ENCODE measurements around the gene NANOG. TPM values are rescaled to one million over a fixed set of nuclear protein-coding genes. Genes with fewer than 3 reads are reported as not detected.
"Not testable (repeated sequence)": the region's sequence is repeated elsewhere in the genome, so short reads cannot be mapped to it uniquely, and the experiment has no call there.

The NANOG gene
- total RNA-seq, 2 donors from 2014 or later, result not detected

DNA sequence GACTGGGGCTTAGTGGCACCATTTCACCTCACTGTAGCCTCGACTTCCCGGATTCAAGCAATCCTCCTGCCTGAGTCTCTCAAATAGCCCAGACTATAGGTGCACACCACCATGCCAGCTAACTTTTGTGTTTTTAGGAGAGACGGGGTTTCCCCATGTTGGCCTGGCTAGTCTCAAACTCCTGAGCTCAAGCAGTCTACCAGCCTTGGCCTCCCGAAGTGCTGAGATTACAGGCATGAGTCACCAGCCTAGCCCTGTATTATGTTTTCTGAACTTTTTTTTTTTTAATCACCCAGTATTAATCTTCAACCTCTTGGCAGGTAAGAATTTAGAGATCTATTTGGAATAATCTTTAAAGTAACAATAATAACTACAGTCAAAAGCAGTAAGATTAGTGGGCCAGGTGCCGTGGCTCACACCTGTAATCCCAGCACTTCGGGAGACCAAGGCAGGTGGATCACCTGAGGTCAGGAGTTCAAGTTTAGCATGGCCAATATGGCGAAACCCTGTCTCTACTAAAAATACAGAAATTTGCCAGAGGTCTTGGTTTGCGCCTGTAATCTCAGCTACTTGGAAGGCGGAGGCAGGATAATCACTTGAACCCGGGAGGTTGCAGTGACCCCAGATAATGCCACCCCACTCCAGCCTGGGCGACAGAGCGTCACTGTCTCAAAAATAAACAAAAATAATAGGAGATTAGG is 8.6 kb downstream of the NANOG start:
- ATAC-seq, result peak in 1 of 2 donors; percentile 35
- intact Hi-C loops (cut with DNase I), result no loop called here
- no peak for DNase-seq

DNA sequence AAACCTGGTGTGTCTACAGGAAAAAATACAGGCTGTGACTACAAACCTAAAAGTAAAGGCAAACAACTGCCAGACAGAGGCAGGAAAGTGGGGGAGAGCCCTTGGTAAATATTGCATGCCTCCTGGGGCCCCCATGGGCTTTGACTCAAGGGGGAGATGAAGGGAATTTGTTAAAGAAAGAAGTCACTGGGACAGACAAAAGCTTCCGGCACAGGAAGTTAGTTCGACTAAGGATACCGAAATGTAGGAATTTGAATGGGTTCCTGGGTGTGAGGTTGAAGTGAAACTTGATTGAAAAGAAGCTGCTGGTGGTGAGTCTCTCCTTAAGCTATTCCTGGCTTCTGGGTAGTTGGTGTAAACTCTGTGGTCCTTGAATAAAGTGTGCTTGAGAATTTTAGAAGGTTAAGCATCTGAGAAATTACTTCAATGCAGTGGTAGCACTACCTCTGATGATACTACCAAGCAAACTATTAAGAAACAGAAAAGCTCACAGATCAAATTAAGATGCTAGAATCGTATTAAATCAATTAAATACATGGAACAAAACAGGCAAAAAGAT is 9.6 kb downstream of the NANOG start:
- DNase-seq; ATAC-seq; intact Hi-C loops (cut with DNase I): not testable (repeated sequence)

DNA sequence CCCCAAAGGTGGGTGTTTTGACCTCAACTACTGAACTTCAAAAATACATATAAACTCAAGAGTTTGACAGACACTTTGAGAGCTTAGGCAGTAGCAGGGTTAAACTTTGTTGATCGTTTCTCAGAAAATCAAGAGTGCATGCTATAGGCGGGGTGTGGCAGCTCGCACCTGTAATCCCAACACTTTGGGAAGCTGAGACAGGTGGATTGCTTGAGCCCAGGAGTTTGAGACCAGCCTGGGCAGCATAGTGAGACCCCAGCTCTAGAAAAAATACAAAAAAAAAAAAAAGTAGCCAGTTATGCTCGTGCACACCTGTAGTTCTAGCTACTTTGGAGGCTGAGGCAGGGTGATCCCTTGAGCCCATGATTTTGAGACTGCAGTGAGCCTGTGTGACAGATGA is 12.3 kb downstream of the NANOG start:
- intact Hi-C loops (cut with DNase I), result loop anchor here in 1 of 2 donors (10.0 kb wide), 1 partner anchor 577 kb away; no protein-coding TSS in a partner anchor
- ATAC-seq (no peak), DNase-seq (no peak)

- intact Hi-C loops (cut with DNase I), result loop anchor here in 1 of 2 donors (5.0 to 10.0 kb wide), 2 partner anchors 129 to 582 kb away; no protein-coding TSS in a partner anchor
- not testable (repeated sequence) for DNase-seq, ATAC-seq
Observed at GRCh38 chr12:7806319-7806718, 17.1 kb downstream of the NANOG start.

- intact Hi-C loops (cut with DNase I), result loop anchor here in 1 of 2 donors (5.0 to 10.0 kb wide), 2 partner anchors 130 to 582 kb away; no protein-coding TSS in a partner anchor
- ATAC-seq, result peak; percentile 57 to 70
Observed at GRCh38 chr12:7806863-7807487, 17.8 kb downstream of the NANOG start.

DNA sequence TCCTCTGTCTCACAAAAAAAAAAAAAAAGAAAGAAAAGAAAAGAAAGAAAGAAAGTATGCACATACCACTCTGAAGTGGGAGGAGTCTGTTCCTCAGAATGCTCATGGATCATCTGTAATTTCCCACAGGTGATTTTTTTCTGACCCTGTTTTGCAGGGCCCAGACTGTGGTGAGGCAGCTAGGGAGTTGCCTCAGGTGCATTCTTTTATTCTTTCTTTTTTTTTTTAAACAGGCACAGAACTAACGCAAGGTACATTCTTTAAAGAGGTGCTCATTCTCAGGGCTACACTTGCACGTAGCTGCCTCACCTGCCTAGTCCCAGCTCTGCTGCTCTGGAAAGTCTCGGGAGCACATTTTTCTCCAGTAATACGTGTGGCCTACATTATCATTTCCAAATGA is 36.6 kb downstream of the NANOG start:
- intact Hi-C loops (cut with DNase I); DNase-seq; ATAC-seq: not testable (repeated sequence)

More at GRCh38 chr12:7806863-7807487, 17.8 kb downstream of the NANOG start:
- peak; percentile 66 for DNase-seq

- intact Hi-C loops (cut with DNase I); ATAC-seq; DNase-seq: not testable (repeated sequence)
Observed at GRCh38 chr12:7829737-7830136, 40.5 kb downstream of the NANOG start.

DNA sequence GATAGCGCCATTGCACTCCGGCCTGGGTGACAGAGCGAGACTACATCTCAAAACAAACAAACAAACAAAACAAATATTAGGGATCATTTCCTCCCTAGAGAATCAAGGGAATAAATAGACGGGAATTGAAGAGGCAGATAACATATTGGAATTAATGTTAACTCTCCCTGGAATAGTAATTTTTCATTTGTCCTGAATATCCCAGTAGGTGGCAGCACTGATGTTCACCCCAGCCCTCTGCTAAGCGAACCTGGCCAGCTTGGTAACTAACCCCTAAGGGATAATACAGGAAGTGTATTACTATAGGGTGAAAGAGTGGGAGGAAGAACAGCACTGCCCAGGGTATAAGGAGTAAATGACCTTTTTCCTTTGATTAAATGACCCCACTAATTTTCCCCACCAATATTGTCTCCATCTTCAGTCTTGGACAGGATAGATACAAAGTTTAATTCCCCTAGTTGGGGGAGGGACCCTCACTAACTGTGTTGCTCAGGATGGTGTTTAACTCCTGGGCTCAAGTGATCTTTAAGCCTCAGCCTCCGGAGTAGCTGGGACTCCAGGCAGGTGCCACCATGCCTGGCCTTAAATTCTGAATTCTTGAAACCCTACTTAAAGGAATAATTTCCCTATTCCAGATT is 43.0 kb downstream of the NANOG start:
- ATAC-seq (peak in 1 of 2 donors; percentile 64), DNase-seq (no peak)
- intact Hi-C loops (cut with DNase I), result no loop called here

DNA sequence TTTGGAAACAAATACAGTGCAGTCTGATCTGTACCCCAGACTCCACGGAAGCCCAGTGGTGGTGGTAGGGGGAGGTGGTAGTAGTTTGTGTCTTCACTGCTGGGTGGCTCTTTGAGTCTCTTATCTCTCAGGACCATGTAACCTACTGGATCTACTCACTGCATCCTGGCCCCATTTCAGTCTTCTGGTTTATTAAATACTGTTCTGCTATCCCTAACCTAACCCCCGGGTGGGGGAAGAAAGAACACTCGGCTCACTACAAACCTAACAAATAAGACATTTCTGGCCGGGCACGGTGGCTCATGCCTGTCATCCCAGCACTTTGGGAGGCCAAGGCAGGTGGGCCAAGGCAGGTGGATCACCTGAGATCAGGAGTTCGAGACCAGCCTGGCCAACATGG is 44.0 kb downstream of the NANOG start:
- intact Hi-C loops (cut with DNase I); ATAC-seq; DNase-seq: not testable (repeated sequence)

DNA sequence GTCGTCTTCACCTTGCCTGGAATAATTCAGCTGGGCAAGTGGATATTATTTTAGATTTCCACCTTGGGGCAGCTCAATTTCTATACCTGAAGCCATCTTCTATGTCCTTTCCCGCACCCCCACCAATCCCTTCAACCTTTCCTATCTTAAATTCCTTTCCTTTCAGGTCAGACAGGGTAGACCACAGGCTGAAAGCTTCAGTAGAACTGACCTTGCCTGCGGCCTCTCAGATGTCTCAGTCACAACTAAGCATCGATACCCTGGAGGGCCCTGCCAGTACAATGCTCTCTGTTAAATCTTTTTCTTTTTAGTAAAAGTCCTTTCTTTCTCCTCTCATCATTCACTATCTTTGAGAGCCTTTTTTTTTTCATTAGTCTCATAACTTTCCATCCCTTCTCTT is 44.6 kb downstream of the NANOG start:
- DNase-seq (no peak), ATAC-seq (no peak)
- intact Hi-C loops (cut with DNase I), result no loop called here

DNA sequence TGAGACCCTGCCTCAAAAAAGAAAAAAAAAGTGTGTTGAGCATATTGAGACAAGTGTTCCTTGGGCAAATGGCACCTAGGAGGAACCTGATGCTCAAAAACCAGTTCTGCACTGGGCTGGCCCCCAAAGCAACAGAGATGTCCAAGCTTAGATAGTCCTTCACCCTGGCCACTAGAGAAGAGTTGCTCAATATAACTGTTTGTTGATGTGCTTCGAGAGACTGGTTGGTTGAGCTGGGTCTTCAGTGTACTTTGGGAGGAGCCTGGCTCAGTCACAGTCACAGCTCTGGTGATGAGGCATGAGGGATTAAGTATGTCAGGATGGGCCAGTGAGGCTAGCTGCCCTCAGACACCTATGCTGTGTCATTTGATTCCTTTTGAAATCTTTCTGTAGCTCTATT is 45.5 kb downstream of the NANOG start:
- intact Hi-C loops (cut with DNase I), result no loop called here
- DNase-seq, result no peak
- ATAC-seq, result no peak

GRCh38 chr12:7835116-7835515 is 45.9 kb downstream of the NANOG start:
- ATAC-seq (no peak), DNase-seq (no peak)
- intact Hi-C loops (cut with DNase I), result no loop called here

DNA sequence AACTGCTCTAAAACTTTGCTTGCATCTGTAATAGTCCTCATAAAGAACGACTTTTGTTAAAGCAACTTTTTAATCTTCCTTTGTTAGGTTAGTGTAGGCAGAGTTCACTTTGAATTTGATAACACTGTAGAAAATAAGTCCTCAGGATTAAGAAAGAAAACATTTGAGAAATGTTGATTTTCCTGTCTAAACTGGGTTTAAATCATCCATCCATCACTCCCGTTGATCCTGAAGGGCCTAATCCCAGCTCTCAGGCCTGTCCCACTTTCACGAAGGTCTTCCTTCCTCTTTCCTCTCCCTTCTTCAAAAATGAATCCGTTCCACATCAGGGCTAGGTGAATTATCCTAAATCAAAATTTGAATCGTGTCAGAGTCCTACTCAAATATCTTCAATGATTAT is 46.6 kb downstream of the NANOG start:
- DNase-seq (no peak), ATAC-seq (no peak)
- intact Hi-C loops (cut with DNase I), result no loop called here

DNA sequence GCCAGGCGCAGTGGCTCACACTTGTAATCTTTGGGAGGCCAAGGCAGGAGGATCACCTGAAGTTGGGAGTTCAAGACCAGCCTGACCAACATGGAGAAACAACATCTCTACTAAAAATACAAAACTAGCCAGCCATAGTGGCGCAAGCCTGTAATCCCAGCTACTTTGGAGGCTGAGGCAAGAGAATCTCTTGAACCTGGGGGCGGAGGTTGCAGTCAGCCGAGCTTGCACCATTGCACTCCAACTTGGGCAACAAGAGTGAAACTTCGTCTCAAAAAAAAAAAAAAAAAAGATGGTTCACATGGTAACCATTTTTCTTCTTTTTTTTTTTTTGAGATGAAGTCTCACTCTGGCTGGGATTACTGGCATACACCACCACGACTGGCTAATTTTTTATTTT is 48.2 kb downstream of the NANOG start:
- intact Hi-C loops (cut with DNase I), result no loop called here
- DNase-seq (no peak), ATAC-seq (no peak)

- DNase-seq (peak; percentile 56), ATAC-seq (peak; percentile 50 to 90)
- intact Hi-C loops (cut with DNase I), result not testable (repeated sequence)
Observed at GRCh38 chr12:7839226-7839625, 50.0 kb downstream of the NANOG start.

DNA sequence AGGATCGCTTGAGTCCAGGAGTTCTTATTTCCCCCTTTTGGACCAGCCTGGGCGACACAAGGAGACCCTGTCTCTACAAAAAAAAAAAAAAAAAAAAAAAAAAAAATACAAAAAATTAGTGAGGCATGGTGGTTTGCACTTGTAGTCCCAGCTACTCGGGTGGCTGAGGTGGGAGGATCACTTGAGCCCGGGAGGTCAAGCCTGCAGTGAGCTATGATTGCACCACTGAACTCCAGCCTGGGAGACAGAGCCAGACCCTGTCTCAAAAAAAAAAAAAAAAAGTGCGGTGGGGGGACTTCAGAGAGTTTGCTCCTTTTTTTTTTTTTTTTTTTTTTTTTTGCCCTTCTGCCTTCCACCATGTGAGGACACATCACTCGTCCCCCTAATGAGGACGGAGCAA is 50.6 kb downstream of the NANOG start:
- ATAC-seq; DNase-seq; intact Hi-C loops (cut with DNase I): not testable (repeated sequence)

- ATAC-seq; DNase-seq; intact Hi-C loops (cut with DNase I): not testable (repeated sequence)
Observed at GRCh38 chr12:7842444-7842843, 53.2 kb downstream of the NANOG start.

GRCh38 chr12:7843149-7843548 is 53.9 kb downstream of the NANOG start:
- peak in 1 of 2 donors; percentile 44 for ATAC-seq
- intact Hi-C loops (cut with DNase I); DNase-seq: not testable (repeated sequence)

DNA sequence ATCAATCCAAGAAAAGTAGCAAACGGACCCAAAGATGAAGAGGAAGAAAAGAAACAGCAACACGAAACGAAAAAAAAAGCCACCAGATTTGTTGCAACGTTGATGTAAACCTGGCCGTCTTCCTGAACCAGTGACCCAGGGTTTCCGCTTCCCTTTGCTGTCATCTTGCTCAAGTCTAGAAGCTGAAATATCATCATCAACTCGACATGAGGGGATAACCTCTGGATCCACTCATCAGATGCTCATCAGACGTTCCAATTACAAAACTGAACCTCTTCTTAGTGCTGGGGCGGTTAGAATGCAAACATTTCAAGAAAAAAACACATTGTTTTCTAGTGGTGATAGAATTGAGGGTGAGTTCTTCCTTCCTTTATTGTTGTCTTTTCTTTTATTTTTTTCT is 54.4 kb downstream of the NANOG start:
- peak in 1 of 2 donors; percentile 44 for ATAC-seq
- not testable (repeated sequence) for DNase-seq

DNA sequence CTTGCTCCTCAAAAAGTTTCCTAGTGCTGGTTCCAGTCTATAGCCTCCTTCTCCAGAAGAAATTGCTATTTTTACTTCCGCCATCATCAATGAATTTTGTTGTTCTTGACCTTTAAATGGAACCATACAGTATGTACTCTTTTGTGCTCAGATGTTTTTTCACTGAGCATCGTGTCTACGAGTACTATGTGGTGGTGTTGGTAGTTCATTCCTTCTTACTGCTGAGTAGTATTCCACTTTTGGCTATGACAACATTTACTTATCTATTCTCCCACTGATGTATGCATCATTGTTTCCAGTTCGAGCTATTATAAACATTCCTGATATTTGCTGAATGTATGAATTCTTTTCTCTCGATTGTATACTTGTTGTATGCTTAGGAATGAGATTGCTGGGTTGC is 54.9 kb downstream of the NANOG start:
- DNase-seq, result no peak
- intact Hi-C loops (cut with DNase I), result no loop called here
- ATAC-seq, result no peak

More for the DNA sequence above, 54.4 kb downstream of the NANOG start:
- intact Hi-C loops (cut with DNase I), result not testable (repeated sequence)

All from left cardiac atrium (tissue), 4 donors.